Activated CD8-positive, alpha-beta T cell treated with anti-CD3 and anti-CD28 coated beads for 36 hours (primary cell): Measurements from ENCODE around the gene PCNX2. TPM values are rescaled to one million over a fixed set of nuclear protein-coding genes. Genes with fewer than 3 reads are reported as not detected.

Experiments used
- ATAC-seq: fragments of 200-7000 bp; cut with Tn5 transposase; one replicate; pipeline ENCODE4 v1.10.0; 2021; ENCODE audit warnings: mild to moderate bottlenecking, moderate library complexity
- CTCF ChIA-PET: fragments of 350-600 bp; sonication (Branson Sonifier 250); formaldehyde crosslinking; loops from one replicate; lab custom pipeline; 2021; ENCODE audit warnings: antibody characterized with exemption; lab: Charles Lee
- POLR2A ChIA-PET: fragments of 350-600 bp; sonication (Branson Sonifier 250); formaldehyde crosslinking; loops from one replicate; lab custom pipeline; 2021; ENCODE audit warnings: antibody characterized with exemption; lab: Charles Lee
- DNase-seq: peaks from one replicate; pipeline ENCODE4 v3.0.0-alpha.2; 2020
- H3K27ac Mint-ChIP-seq: one replicate; pipeline ENCODE4 v1.8.0; 2021; ENCODE audit warnings: mild to moderate bottlenecking, mixed read lengths
- H3K27me3 Mint-ChIP-seq: one replicate; pipeline ENCODE4 v1.8.0; 2021; ENCODE audit warnings: mixed read lengths
- H3K36me3 Mint-ChIP-seq: one replicate; pipeline ENCODE4 v1.8.0; 2021; ENCODE audit warnings: low read depth, mixed read lengths
- H3K4me1 Mint-ChIP-seq: one replicate; pipeline ENCODE4 v1.8.0; 2021; ENCODE audit warnings: low read depth, mixed read lengths
- H3K4me3 Mint-ChIP-seq: one replicate; pipeline ENCODE4 v1.8.0; 2021; ENCODE audit warnings: mild to moderate bottlenecking, moderate library complexity, mixed read lengths
- H3K9me3 Mint-ChIP-seq: one replicate; pipeline ENCODE4 v1.8.0; 2021; ENCODE audit warnings: mixed read lengths
- intact Hi-C: fragments of 100-400 bp; cut with micrococcal nuclease; formaldehyde crosslinking; loops from one replicate; pipeline ENCODE4 v1.10.0; 2022
- total RNA-seq, 2 experiments: library from RNA; stranded (reverse); gene quantifications; one replicate each; pipeline ENCODE4 v1.2.3, GENCODE V29; 2021
- TF ChIP-seq, protein P1 (sequence below): fragments of 200-600 bp; IDR thresholded peaks from one replicate; pipeline ENCODE4 v1.8.0; 2022; ENCODE audit warnings: antibody characterized with exemption, mild to moderate bottlenecking

The PCNX2 gene
- total RNA-seq, 2 experiments from 2014 or later = 14.4 to 14.9 TPM

- ChIA-PET CTCF (no interaction called here), POLR2A (no interaction called here)
- Mint-ChIP-seq H3K9me3 (no peaks in the 10 kb centered on the region), H3K4me1 (no peaks in the 10 kb centered on the region), H3K27ac (no peak overlapping the region), H3K36me3 (peaks cover 29% of the 10 kb centered on the region), H3K27me3 (no peaks in the 10 kb centered on the region), H3K4me3 (no peak overlapping the region)
- no peak for ATAC-seq
- no peak for DNase-seq
- intact Hi-C loops = no loop called here
- TF ChIP-seq, protein P1, sequence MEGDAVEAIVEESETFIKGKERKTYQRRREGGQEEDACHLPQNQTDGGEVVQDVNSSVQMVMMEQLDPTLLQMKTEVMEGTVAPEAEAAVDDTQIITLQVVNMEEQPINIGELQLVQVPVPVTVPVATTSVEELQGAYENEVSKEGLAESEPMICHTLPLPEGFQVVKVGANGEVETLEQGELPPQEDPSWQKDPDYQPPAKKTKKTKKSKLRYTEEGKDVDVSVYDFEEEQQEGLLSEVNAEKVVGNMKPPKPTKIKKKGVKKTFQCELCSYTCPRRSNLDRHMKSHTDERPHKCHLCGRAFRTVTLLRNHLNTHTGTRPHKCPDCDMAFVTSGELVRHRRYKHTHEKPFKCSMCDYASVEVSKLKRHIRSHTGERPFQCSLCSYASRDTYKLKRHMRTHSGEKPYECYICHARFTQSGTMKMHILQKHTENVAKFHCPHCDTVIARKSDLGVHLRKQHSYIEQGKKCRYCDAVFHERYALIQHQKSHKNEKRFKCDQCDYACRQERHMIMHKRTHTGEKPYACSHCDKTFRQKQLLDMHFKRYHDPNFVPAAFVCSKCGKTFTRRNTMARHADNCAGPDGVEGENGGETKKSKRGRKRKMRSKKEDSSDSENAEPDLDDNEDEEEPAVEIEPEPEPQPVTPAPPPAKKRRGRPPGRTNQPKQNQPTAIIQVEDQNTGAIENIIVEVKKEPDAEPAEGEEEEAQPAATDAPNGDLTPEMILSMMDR = no peak
Measured at GRCh38 chr1:233158322-233158721, 137.2 kb downstream of the PCNX2 start.

GRCh38 chr1:233157245-233157644, 138.3 kb downstream of the PCNX2 start:
- CTCF ChIA-PET = no interaction called here
- intact Hi-C loops = no loop called here
- TF ChIP-seq, protein P1 = no peak

GRCh38 chr1:233151861-233152260, 143.7 kb downstream of the PCNX2 start:
- H3K36me3 Mint-ChIP-seq = peaks cover 6% of the 10 kb centered on the region
- POLR2A ChIA-PET = no interaction called here
- TF ChIP-seq, protein P1 = no peak
- ATAC-seq (no peak), DNase-seq (no peak)
- H3K4me1 Mint-ChIP-seq = no peaks in the 10 kb centered on the region
- CTCF ChIA-PET = no interaction called here
- H3K27me3 Mint-ChIP-seq = no peaks in the 10 kb centered on the region
- H3K9me3 Mint-ChIP-seq = no peaks in the 10 kb centered on the region
- intact Hi-C loops = no loop called here
- no peak overlapping the region for H3K27ac Mint-ChIP-seq
- no peak overlapping the region for H3K4me3 Mint-ChIP-seq

More at GRCh38 chr1:233157245-233157644, 138.3 kb downstream of the PCNX2 start:
- Mint-ChIP-seq H3K9me3 (no peaks in the 10 kb centered on the region), H3K27me3 (no peaks in the 10 kb centered on the region), H3K27ac (no peak overlapping the region), H3K36me3 (peaks cover 30% of the 10 kb centered on the region), H3K4me1 (no peaks in the 10 kb centered on the region), H3K4me3 (no peak overlapping the region)
- DNase-seq (no peak), ATAC-seq (no peak)
- POLR2A ChIA-PET = no interaction called here

- H3K27me3 Mint-ChIP-seq = no peaks in the 10 kb centered on the region
- no peak for ATAC-seq
- no peaks in the 10 kb centered on the region for H3K4me1 Mint-ChIP-seq
- no peaks in the 10 kb centered on the region for H3K9me3 Mint-ChIP-seq
- POLR2A ChIA-PET = interaction anchor here (0.7 kb wide), 1 partner anchor 809 kb away, joined by 3 read pairs; no protein-coding TSS in a partner anchor
- TF ChIP-seq, protein P1 = no peak
- H3K27ac Mint-ChIP-seq = no peak overlapping the region
- H3K36me3 Mint-ChIP-seq = peaks cover 1% of the 10 kb centered on the region
- no peak for DNase-seq
- intact Hi-C loops = no loop called here
- no peak overlapping the region for H3K4me3 Mint-ChIP-seq
- CTCF ChIA-PET = interaction anchor here (1.0 kb wide), 1 partner anchor 119 kb away, joined by 3 read pairs; no protein-coding TSS in a partner anchor
Measured at GRCh38 chr1:233144434-233144833, 151.1 kb downstream of the PCNX2 start.

DNA sequence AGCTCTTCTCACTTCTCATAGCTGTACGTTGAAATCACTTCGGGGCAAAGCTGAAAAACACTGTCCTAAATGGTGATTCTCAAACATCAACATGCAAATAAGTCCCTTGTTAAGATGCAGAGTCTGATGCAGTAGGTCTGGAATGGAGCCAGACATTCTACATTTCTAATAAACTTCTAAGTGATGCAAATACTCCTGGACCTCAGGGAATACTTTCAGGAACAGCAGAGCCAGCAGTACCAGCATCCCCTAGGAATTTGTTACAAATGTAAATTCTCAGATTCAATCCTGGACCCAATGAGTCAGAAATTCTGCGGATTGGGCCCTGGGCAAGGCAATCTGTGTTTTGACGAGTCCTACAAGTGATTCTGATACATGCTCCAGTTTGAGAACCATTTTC, 152.3 kb downstream of the PCNX2 start:
- no peak for DNase-seq
- Mint-ChIP-seq H3K4me3 (no peak overlapping the region), H3K27me3 (no peaks in the 10 kb centered on the region), H3K27ac (no peak overlapping the region), H3K9me3 (no peaks in the 10 kb centered on the region), H3K4me1 (no peaks in the 10 kb centered on the region), H3K36me3 (peaks cover 4% of the 10 kb centered on the region)
- intact Hi-C loops = no loop called here
- ATAC-seq = no peak
- ChIA-PET POLR2A (no interaction called here), CTCF (no interaction called here)
- TF ChIP-seq, protein P1 = no peak
